Immature natural killer cell (primary cell): ENCODE results near the gene TXNRD2. TPM values are rescaled to one million over a fixed set of nuclear protein-coding genes. Genes with fewer than 3 reads are reported as not detected.
"Not testable (repeated sequence)": the region's sequence is repeated elsewhere in the genome, so short reads cannot be mapped to it uniquely, and the experiment has no call there.

ENCODE experiments used
- DNase-seq, 3 donors: peaks; one replicate each; pipeline ENCODE4 v3.0.0; 2022; ENCODE audit warnings: mixed read lengths in 1 of 3
- H3K27ac Mint-ChIP-seq, 6 donors: one replicate each; pipeline ENCODE4 v1.8.0; 2020; ENCODE audit warnings: mixed read lengths in 6 of 6, mild to moderate bottlenecking in 5 of 6, inconsistent platforms in 4 of 6, moderate library complexity in 3 of 6
- H3K27me3 Mint-ChIP-seq, 3 donors: one replicate each; pipeline ENCODE4 v1.8.0; 2020 to 2021; ENCODE audit warnings: low read depth in 3 of 3, mild to moderate bottlenecking in 3 of 3, mixed read lengths in 3 of 3, moderate library complexity in 3 of 3, inconsistent platforms in 1 of 3
- H3K36me3 Mint-ChIP-seq, 3 donors: one replicate each; pipeline ENCODE4 v1.8.0; 2020; ENCODE audit warnings: mixed read lengths in 3 of 3, inconsistent platforms in 2 of 3, mild to moderate bottlenecking in 2 of 3
- H3K4me1 Mint-ChIP-seq, 2 donors: one replicate each; pipeline ENCODE4 v1.8.0; 2020; ENCODE audit warnings: inconsistent platforms in 2 of 2, mild to moderate bottlenecking in 2 of 2, mixed read lengths in 2 of 2, moderate library complexity in 1 of 2
- H3K4me3 Mint-ChIP-seq, 5 donors: one replicate each; pipeline ENCODE4 v1.8.0; 2020; ENCODE audit warnings: mild to moderate bottlenecking in 5 of 5, mixed read lengths in 5 of 5, inconsistent platforms in 3 of 5, moderate library complexity in 3 of 5
- H3K9me3 Mint-ChIP-seq, 6 donors: one replicate each; pipeline ENCODE4 v1.8.0; 2020; ENCODE audit warnings: mild to moderate bottlenecking in 6 of 6, mixed read lengths in 6 of 6, inconsistent platforms in 4 of 6, moderate library complexity in 3 of 6
- polyA plus RNA-seq, 3 donors: library from polyadenylated mRNA; unstranded; fragments of 300-500 nt; fragmentation: Illumina TruSeq; gene quantifications; one replicate each; pipeline ENCODE4 v1.2.3, GENCODE V29; 2021

TXNRD2 gene
- polyA plus RNA-seq, 3 donors from 2014 or later, result 11.0 to 17.1 (median 15.5) TPM

GRCh38 chr22:19840955-19841640, 100.5 kb downstream of the TXNRD2 start:
- peaks cover 0 to 3% (median 0%) of the 10 kb centered on the region in 3 donors for H3K36me3 Mint-ChIP-seq
- peaks cover 0 to 2% (median 0%) of the 10 kb centered on the region in 3 donors for H3K27me3 Mint-ChIP-seq
- DNase-seq, result no peak
- peak overlapping the region in 1 of 6 donors; percentile 6 for H3K27ac Mint-ChIP-seq
- no peaks in the 10 kb centered on the region for H3K9me3 Mint-ChIP-seq
- H3K4me3 Mint-ChIP-seq, result no peak overlapping the region
- peaks cover 6 to 10% of the 10 kb centered on the region in 2 donors for H3K4me1 Mint-ChIP-seq

- Mint-ChIP-seq H3K9me3 (no peaks in the 10 kb centered on the region), H3K27ac (peak overlapping the region in 1 of 6 donors; percentile 21), H3K4me3 (no peak overlapping the region), H3K27me3 (peaks cover 0 to 2% (median 0%) of the 10 kb centered on the region in 3 donors), H3K4me1 (peaks cover 6 to 9% of the 10 kb centered on the region in 2 donors), H3K36me3 (no peaks in the 10 kb centered on the region)
- no peak for DNase-seq
These were observed 101.6 kb downstream of the TXNRD2 start for GRCh38 chr22:19840059-19840458.

- H3K27me3 Mint-ChIP-seq, result no peaks in the 10 kb centered on the region
- DNase-seq, result no peak
- H3K4me3 Mint-ChIP-seq, result no peak overlapping the region
- no peak overlapping the region for H3K27ac Mint-ChIP-seq
- no peaks in the 10 kb centered on the region for H3K9me3 Mint-ChIP-seq
- H3K4me1 Mint-ChIP-seq, result peaks cover 3 to 6% of the 10 kb centered on the region in 2 donors
- no peaks in the 10 kb centered on the region for H3K36me3 Mint-ChIP-seq
These were observed 103.7 kb downstream of the TXNRD2 start for GRCh38 chr22:19837915-19838314.

- no peak overlapping the region for H3K4me3 Mint-ChIP-seq
These were observed 105.1 kb downstream of the TXNRD2 start for GRCh38 chr22:19836512-19836911.

GRCh38 chr22:19834599-19834998, 107.0 kb downstream of the TXNRD2 start:
- DNase-seq, result no peak
- H3K27ac Mint-ChIP-seq, result no peak overlapping the region
- no peaks in the 10 kb centered on the region for H3K27me3 Mint-ChIP-seq
- H3K4me3 Mint-ChIP-seq, result no peak overlapping the region
- H3K4me1 Mint-ChIP-seq, result peaks cover 0 to 6% of the 10 kb centered on the region in 2 donors
- H3K36me3 Mint-ChIP-seq, result no peaks in the 10 kb centered on the region
- H3K9me3 Mint-ChIP-seq, result no peaks in the 10 kb centered on the region

More at GRCh38 chr22:19836512-19836911, 105.1 kb downstream of the TXNRD2 start:
- H3K9me3 Mint-ChIP-seq, result no peaks in the 10 kb centered on the region
- no peaks in the 10 kb centered on the region for H3K36me3 Mint-ChIP-seq
- no peak overlapping the region for H3K27ac Mint-ChIP-seq
- peaks cover under 1 to 6% of the 10 kb centered on the region in 2 donors for H3K4me1 Mint-ChIP-seq
- H3K27me3 Mint-ChIP-seq, result no peaks in the 10 kb centered on the region
- DNase-seq, result no peak

- H3K9me3 Mint-ChIP-seq, H3K27ac Mint-ChIP-seq, H3K36me3 Mint-ChIP-seq, H3K4me1 Mint-ChIP-seq, DNase-seq, H3K27me3 Mint-ChIP-seq, H3K4me3 Mint-ChIP-seq: not testable (repeated sequence)
These were observed 108.3 kb downstream of the TXNRD2 start for GRCh38 chr22:19833327-19833726.

- no peak for DNase-seq
- H3K4me3 Mint-ChIP-seq, result no peak overlapping the region
- H3K9me3 Mint-ChIP-seq, result no peaks in the 10 kb centered on the region
- H3K4me1 Mint-ChIP-seq, result peaks cover 0 to 2% of the 10 kb centered on the region in 2 donors
- no peaks in the 10 kb centered on the region for H3K36me3 Mint-ChIP-seq
- H3K27me3 Mint-ChIP-seq, result no peaks in the 10 kb centered on the region
- H3K27ac Mint-ChIP-seq, result no peak overlapping the region
These were observed 109.0 kb downstream of the TXNRD2 start for GRCh38 chr22:19832476-19833108.

GRCh38 chr22:19831979-19832378, 109.6 kb downstream of the TXNRD2 start:
- H3K4me1 Mint-ChIP-seq, H3K9me3 Mint-ChIP-seq, H3K4me3 Mint-ChIP-seq, H3K36me3 Mint-ChIP-seq, H3K27me3 Mint-ChIP-seq, H3K27ac Mint-ChIP-seq, DNase-seq: not testable (repeated sequence)

- DNase-seq, result no peak
- Mint-ChIP-seq H3K9me3 (no peaks in the 10 kb centered on the region), H3K4me3 (no peak overlapping the region), H3K27ac (no peak overlapping the region), H3K27me3 (no peaks in the 10 kb centered on the region), H3K4me1 (no peaks in the 10 kb centered on the region), H3K36me3 (no peaks in the 10 kb centered on the region)
These were observed 110.6 kb downstream of the TXNRD2 start for GRCh38 chr22:19831016-19831415.

- H3K4me1 Mint-ChIP-seq, result no peaks in the 10 kb centered on the region
- H3K9me3 Mint-ChIP-seq, result no peaks in the 10 kb centered on the region
- DNase-seq, result no peak
- no peaks in the 10 kb centered on the region for H3K27me3 Mint-ChIP-seq
- no peak overlapping the region for H3K4me3 Mint-ChIP-seq
- peaks cover 0 to 4% (median 0%) of the 10 kb centered on the region in 3 donors for H3K36me3 Mint-ChIP-seq
- H3K27ac Mint-ChIP-seq, result no peak overlapping the region
These were observed 113.6 kb downstream of the TXNRD2 start for GRCh38 chr22:19828035-19828401.

- Mint-ChIP-seq H3K27me3 (no peaks in the 10 kb centered on the region), H3K4me1 (no peaks in the 10 kb centered on the region), H3K9me3 (no peaks in the 10 kb centered on the region), H3K4me3 (no peak overlapping the region), H3K36me3 (peaks cover 0 to 4% (median 0%) of the 10 kb centered on the region in 3 donors), H3K27ac (no peak overlapping the region)
- no peak for DNase-seq
These were observed 114.1 kb downstream of the TXNRD2 start for GRCh38 chr22:19827341-19828034.

- peaks cover 0 to 4% (median 0%) of the 10 kb centered on the region in 3 donors for H3K36me3 Mint-ChIP-seq
- no peak overlapping the region for H3K4me3 Mint-ChIP-seq
- no peaks in the 10 kb centered on the region for H3K4me1 Mint-ChIP-seq
These were observed 115.0 kb downstream of the TXNRD2 start for GRCh38 chr22:19826619-19826950.

GRCh38 chr22:19825904-19826618, 115.6 kb downstream of the TXNRD2 start:
- no peaks in the 10 kb centered on the region for H3K27me3 Mint-ChIP-seq
- H3K27ac Mint-ChIP-seq, result no peak overlapping the region
- H3K36me3 Mint-ChIP-seq, result peaks cover 0 to 4% (median 0%) of the 10 kb centered on the region in 3 donors
- H3K4me3 Mint-ChIP-seq, result no peak overlapping the region
- no peaks in the 10 kb centered on the region for H3K9me3 Mint-ChIP-seq
- DNase-seq, result no peak
- H3K4me1 Mint-ChIP-seq, result no peaks in the 10 kb centered on the region

More at GRCh38 chr22:19826619-19826950, 115.0 kb downstream of the TXNRD2 start:
- Mint-ChIP-seq H3K9me3 (no peaks in the 10 kb centered on the region), H3K27ac (no peak overlapping the region), H3K27me3 (no peaks in the 10 kb centered on the region)
- no peak for DNase-seq
